ENCODE data around the gene GDPD3. TPM values are rescaled to one million over a fixed set of nuclear protein-coding genes. Genes with fewer than 3 reads are reported as not detected.

GDPD3 gene, protein sequence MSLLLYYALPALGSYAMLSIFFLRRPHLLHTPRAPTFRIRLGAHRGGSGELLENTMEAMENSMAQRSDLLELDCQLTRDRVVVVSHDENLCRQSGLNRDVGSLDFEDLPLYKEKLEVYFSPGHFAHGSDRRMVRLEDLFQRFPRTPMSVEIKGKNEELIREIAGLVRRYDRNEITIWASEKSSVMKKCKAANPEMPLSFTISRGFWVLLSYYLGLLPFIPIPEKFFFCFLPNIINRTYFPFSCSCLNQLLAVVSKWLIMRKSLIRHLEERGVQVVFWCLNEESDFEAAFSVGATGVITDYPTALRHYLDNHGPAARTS
- total RNA-seq = 6.7 and 7.7 TPM in 2 replicates
- long read RNA-seq = 0 reads

DNA sequence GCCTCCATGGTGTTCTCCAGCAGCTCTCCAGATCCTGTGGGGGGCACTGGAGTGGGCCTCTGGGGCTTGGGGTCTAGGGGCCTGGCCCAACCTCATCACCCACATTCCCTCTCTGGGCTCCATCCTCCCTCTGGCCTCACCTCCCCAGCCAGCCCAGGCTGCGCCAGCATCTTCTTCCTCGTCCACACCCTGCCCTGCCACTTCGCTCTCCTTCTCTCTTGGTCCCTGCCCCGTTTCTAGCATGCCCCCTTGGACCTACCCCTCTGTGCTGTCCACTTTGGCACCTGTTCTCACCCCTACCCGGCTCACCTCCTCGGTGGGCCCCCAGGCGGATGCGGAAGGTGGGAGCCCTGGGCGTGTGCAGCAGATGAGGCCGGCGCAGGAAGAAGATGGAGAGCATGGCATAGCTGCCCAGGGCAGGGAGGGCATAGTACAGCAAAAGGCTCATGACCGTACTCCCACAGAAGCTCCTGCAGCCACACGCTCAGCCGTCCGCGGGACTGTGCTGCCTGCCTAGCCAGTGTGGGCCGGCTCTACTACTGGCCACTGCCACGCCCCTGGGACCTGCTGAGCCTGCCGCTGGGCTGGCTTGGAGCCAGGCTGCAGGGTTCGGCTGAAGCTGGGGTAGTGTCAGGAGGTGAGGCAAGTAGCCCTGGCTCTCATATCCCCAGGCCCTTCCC, at the start of gene GDPD3:
GDPD3 (minus strand) TSS at position 507 of the 680 bp plus-strand sequence; CDS start at position 448, 59 bp downstream.
- H3K9me3 Mint-ChIP-seq = no peaks in the 10 kb centered on the region
- H3K27me3 Mint-ChIP-seq (ENCODE audit: low read depth) = no peaks in the 10 kb centered on the region
- H3K27ac Mint-ChIP-seq (ENCODE audit: unreplicated experiment) = no peak within 1 kb of the TSS
- peaks cover 6% of the 10 kb centered on the region for H3K4me1 Mint-ChIP-seq
- DNase-seq (ENCODE audit: low read depth, low spot score) = no peak
- no peak within 1 kb of the TSS for H3K4me3 Mint-ChIP-seq
- TF ChIP-seq, protein P1, sequence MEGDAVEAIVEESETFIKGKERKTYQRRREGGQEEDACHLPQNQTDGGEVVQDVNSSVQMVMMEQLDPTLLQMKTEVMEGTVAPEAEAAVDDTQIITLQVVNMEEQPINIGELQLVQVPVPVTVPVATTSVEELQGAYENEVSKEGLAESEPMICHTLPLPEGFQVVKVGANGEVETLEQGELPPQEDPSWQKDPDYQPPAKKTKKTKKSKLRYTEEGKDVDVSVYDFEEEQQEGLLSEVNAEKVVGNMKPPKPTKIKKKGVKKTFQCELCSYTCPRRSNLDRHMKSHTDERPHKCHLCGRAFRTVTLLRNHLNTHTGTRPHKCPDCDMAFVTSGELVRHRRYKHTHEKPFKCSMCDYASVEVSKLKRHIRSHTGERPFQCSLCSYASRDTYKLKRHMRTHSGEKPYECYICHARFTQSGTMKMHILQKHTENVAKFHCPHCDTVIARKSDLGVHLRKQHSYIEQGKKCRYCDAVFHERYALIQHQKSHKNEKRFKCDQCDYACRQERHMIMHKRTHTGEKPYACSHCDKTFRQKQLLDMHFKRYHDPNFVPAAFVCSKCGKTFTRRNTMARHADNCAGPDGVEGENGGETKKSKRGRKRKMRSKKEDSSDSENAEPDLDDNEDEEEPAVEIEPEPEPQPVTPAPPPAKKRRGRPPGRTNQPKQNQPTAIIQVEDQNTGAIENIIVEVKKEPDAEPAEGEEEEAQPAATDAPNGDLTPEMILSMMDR (conservative IDR thresholded peaks at IDR 0.05) = no peak
- H3K36me3 Mint-ChIP-seq (ENCODE audit: low read depth) = peaks cover 3% of the 10 kb centered on the region

DNA sequence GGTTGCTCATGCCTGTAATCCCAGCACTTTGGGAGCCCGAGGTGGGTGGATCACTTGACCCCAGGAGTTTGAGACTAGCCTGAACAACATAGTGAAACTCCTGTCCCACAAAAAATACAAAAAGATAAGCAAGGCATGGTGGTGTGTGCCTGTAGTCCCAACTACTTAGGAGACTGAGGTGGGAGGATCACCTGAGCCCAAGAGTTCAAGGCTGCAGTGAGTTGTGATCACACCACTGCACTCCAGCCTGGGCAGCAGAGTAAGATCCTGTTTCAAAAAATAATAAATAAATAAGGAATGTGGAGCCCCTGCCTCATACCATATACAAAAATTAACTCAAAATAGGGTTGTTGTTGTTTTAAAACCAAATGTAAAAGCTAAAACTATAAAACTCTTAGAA, 43.9 kb upstream of the GDPD3 start:
- Mint-ChIP-seq H3K36me3 (ENCODE audit: low read depth) (no peaks in the 10 kb centered on the region), H3K9me3 (no peaks in the 10 kb centered on the region), H3K27ac (ENCODE audit: unreplicated experiment) (no peak overlapping the region), H3K4me3 (no peak overlapping the region), H3K4me1 (no peaks in the 10 kb centered on the region), H3K27me3 (ENCODE audit: low read depth) (no peaks in the 10 kb centered on the region)
- TF ChIP-seq, protein P1 (conservative IDR thresholded peaks at IDR 0.05) = no peak
- no peak for DNase-seq (ENCODE audit: low read depth, low spot score)

DNA sequence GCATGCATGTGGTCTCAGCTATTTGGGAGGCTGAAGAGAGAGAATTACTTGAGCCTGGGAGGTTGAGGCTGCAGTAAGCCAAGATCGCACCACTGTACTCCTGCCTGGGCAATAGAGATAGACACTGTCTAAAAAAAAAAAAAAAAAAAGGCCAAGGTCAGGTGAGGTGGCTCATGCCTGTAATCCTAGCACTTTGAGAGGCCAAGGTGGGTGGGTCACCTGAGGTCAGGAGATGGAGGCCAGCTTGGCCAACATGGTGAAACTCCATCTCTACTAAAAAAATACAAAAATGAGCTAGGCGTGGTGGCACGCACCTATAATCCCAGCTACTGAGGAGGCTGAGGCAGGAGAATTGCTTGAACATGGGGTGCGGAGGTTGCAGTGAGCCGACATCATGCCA, 41.9 kb upstream of the GDPD3 start:
- Mint-ChIP-seq H3K36me3 (ENCODE audit: low read depth) (no peaks in the 10 kb centered on the region), H3K4me3 (no peak overlapping the region), H3K4me1 (no peaks in the 10 kb centered on the region), H3K9me3 (no peaks in the 10 kb centered on the region), H3K27ac (ENCODE audit: unreplicated experiment) (no peak overlapping the region), H3K27me3 (ENCODE audit: low read depth) (no peaks in the 10 kb centered on the region)
- no peak for DNase-seq (ENCODE audit: low read depth, low spot score)
- TF ChIP-seq, protein P1 (conservative IDR thresholded peaks at IDR 0.05) = no peak

DNA sequence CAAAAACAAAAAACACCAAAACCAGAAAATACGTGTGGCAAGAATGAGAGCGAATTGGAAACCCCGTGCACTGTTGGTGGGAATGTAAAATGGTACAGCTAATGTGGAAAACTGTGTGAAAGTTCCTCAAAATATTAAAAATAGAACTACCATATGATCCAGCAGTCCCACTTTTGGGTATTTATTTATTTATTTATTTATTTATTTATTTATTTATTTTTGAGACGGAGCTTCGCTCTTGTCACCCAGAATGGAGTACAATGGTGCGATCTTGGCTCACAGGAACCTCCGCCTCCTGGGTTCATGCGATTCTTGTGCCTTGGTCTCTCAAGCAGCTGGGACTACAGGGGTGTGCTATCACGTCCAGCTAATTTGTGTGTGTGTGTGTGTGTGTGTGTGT, 39.2 kb upstream of the GDPD3 start:
- Mint-ChIP-seq H3K36me3 (ENCODE audit: low read depth) (peaks cover 3% of the 10 kb centered on the region), H3K27me3 (ENCODE audit: low read depth) (no peaks in the 10 kb centered on the region), H3K4me3 (no peak overlapping the region), H3K9me3 (peaks cover 2% of the 10 kb centered on the region), H3K27ac (ENCODE audit: unreplicated experiment) (no peak overlapping the region), H3K4me1 (no peaks in the 10 kb centered on the region)
- DNase-seq (ENCODE audit: low read depth, low spot score) = no peak
- TF ChIP-seq, protein P1 (conservative IDR thresholded peaks at IDR 0.05) = no peak

DNA sequence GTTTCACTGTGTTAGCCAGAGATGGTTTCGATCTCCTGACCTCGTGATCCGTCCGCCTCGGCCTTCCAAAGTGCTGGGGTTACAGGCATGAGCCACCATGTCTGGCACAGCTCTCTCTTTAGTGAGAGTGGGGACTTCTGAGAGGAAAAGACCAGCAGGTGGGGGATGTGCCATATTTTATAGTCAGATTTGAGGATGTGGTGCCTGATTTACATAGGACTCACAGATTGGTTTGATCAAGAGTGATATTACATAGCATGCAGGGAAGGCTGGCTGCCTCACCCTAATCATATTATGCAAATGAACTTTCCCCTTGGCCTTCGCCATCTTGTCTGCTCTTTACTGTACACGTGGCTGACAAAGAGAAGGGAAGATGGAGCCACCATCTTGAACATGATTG, 37.8 kb upstream of the GDPD3 start:
- Mint-ChIP-seq H3K4me1 (no peaks in the 10 kb centered on the region), H3K4me3 (no peak overlapping the region), H3K27ac (ENCODE audit: unreplicated experiment) (no peak overlapping the region), H3K9me3 (peaks cover 2% of the 10 kb centered on the region), H3K36me3 (ENCODE audit: low read depth) (peaks cover 3% of the 10 kb centered on the region), H3K27me3 (ENCODE audit: low read depth) (no peaks in the 10 kb centered on the region)
- TF ChIP-seq, protein P1 (conservative IDR thresholded peaks at IDR 0.05) = no peak
- no peak for DNase-seq (ENCODE audit: low read depth, low spot score)

All from neural crest cell (in vitro differentiated cells).